Tibial nerve (tissue), 3 donors: Measurements from ENCODE around the gene NEK2.

ENCODE experiments used
- CTCF ChIP-seq, 5 experiments: fragments of 200-600 bp in 3 of 5; fragments of 450-650 bp in 2 of 5; sonication (generic) in 3 of 5; IDR thresholded peaks; one replicate each; pipeline ENCODE4 v1.5.1; 2016 to 2019; ENCODE audit warnings: antibody characterized with exemption in 5 of 5, mild to moderate bottlenecking in 3 of 5, moderate library complexity in 2 of 5
- POLR2A ChIP-seq, 2 donors: fragments of 450-650 bp; IDR thresholded peaks; one replicate each; pipeline ENCODE4 v1.6.1; 2017; ENCODE audit warnings: antibody characterized with exemption in 2 of 2, mild to moderate bottlenecking in 2 of 2, moderate library complexity in 2 of 2

- no peak for TF ChIP-seq CTCF (IDR thresholded peaks at IDR 0.05)
- TF ChIP-seq POLR2A (IDR thresholded peaks at IDR 0.05) = no peak
These were observed 26.3 kb upstream of the NEK2 start for GRCh38 chr1:211701733-211702132.
